ENCODE results near the gene SNCAIP.

DNA sequence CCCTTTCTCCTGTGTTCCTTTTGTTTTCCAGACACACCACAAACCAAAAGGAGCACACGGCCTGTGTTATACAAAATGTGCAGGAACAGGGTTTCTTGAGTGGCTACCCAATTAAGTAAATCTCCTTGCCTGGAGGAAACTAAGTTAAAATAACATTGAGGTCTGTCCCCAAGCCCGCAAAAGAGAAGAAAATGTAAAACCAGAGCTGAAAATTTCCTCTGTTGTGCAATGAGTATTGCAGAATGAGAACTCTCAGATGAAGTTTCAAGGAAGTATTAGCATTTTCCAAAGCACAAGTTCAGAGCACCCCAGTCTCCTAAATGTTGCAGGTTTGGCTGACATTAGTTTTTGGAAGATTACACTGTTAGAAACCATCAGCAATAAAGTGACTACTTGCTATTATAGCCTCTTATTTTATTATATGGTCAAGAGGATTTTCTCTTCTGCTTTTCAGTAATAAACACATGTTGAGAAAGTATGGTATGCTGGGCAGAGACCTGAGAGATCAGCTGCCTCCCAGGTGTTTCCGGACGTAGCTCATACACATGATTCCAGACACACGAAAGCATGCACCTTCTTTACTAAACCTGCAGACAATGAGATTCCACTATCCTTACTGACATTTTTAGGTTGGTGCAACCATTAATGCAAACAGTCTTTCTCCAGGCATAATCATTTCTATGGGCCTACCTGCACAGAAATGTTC is 161.3 kb downstream of the SNCAIP start:
- TF ChIP-seq CTCF (IDR thresholded peaks at IDR 0.05) (no peak), POLR2AphosphoS5 (IDR thresholded peaks at IDR 0.05) (no peak), EP300 (IDR thresholded peaks at IDR 0.05) (no peak)
